ENCODE measurements around the gene MTMR12.

Gene MTMR12

DNA sequence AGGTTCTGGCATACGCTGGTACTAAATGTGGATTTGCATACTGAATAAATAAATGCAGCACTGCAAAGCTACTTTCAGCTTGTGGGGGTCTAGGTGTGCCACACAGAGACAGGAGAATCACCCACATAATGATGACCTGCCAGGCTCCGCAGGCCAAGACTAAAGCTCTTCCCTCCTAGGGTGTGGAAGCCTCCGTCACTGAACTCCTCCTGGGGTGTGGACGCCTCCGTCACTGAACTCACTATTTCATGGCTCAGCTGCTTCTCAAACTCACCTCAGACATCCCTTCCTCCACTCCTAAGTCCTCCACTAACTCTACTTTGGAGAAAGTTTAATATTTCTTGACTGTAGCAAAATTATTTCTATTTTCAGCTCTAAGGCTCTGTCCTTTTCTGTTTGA lies 73.4 kb downstream of the MTMR12 start:
- H3K4me3 ChIP-seq (ENCODE audit: low read depth, low read length): no peak overlapping the region
- no peak for DNase-seq (ENCODE audit: low read depth)
- TF ChIP-seq POLR2A (IDR thresholded peaks at IDR 0.05; ENCODE audit: extremely low read depth, insufficient read length) (no peak), MYC (IDR thresholded peaks at IDR 0.05; ENCODE audit: low read depth, low read length) (no peak), MAX (IDR thresholded peaks at IDR 0.05; ENCODE audit: low read depth, low read length) (no peak)
- TF ChIP-seq, protein P1, sequence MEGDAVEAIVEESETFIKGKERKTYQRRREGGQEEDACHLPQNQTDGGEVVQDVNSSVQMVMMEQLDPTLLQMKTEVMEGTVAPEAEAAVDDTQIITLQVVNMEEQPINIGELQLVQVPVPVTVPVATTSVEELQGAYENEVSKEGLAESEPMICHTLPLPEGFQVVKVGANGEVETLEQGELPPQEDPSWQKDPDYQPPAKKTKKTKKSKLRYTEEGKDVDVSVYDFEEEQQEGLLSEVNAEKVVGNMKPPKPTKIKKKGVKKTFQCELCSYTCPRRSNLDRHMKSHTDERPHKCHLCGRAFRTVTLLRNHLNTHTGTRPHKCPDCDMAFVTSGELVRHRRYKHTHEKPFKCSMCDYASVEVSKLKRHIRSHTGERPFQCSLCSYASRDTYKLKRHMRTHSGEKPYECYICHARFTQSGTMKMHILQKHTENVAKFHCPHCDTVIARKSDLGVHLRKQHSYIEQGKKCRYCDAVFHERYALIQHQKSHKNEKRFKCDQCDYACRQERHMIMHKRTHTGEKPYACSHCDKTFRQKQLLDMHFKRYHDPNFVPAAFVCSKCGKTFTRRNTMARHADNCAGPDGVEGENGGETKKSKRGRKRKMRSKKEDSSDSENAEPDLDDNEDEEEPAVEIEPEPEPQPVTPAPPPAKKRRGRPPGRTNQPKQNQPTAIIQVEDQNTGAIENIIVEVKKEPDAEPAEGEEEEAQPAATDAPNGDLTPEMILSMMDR (IDR thresholded peaks at IDR 0.05; ENCODE audit: low read depth, low read length): no peak

- TF ChIP-seq MYC (IDR thresholded peaks at IDR 0.05; ENCODE audit: low read depth, low read length) (peak; percentile 16; the same call in 1 of the 2 replicates), POLR2A (IDR thresholded peaks at IDR 0.05; ENCODE audit: extremely low read depth, insufficient read length) (no peak), MAX (IDR thresholded peaks at IDR 0.05; ENCODE audit: low read depth, low read length) (peak; percentile 46)
- TF ChIP-seq, protein P1 (IDR thresholded peaks at IDR 0.05; ENCODE audit: low read depth, low read length): no peak
- peak overlapping the region; percentile 12 for H3K4me3 ChIP-seq (ENCODE audit: low read depth, low read length)
- DNase-seq (ENCODE audit: low read depth): peak; percentile 93
Observed at GRCh38 chr5:32233696-32234447, 78.9 kb downstream of the MTMR12 start.

GRCh38 chr5:32233220-32233695 lies 79.5 kb downstream of the MTMR12 start:
- H3K4me3 ChIP-seq (ENCODE audit: low read depth, low read length): peak overlapping the region; percentile 12
- TF ChIP-seq MYC (IDR thresholded peaks at IDR 0.05; ENCODE audit: low read depth, low read length) (peak; percentile 22; the same call in 1 of the 2 replicates), POLR2A (IDR thresholded peaks at IDR 0.05; ENCODE audit: extremely low read depth, insufficient read length) (no peak), MAX (IDR thresholded peaks at IDR 0.05; ENCODE audit: low read depth, low read length) (0 out of 2 replicates have a peak, but pooled peaks have one; percentile 11)
- TF ChIP-seq, protein P1 (IDR thresholded peaks at IDR 0.05; ENCODE audit: low read depth, low read length): no peak
- DNase-seq (ENCODE audit: low read depth): peak; percentile 80

- peak; percentile 82 for TF ChIP-seq MYC (IDR thresholded peaks at IDR 0.05; ENCODE audit: low read depth, low read length)
- TF ChIP-seq, protein P1 (IDR thresholded peaks at IDR 0.05; ENCODE audit: low read depth, low read length): peak; percentile 82
- no peak for TF ChIP-seq POLR2A (IDR thresholded peaks at IDR 0.05; ENCODE audit: extremely low read depth, insufficient read length)
- peak; percentile 84 for TF ChIP-seq MAX (IDR thresholded peaks at IDR 0.05; ENCODE audit: low read depth, low read length)
- DNase-seq (ENCODE audit: low read depth): peak; percentile 94
- no peak overlapping the region for H3K4me3 ChIP-seq (ENCODE audit: low read depth, low read length)
Observed at GRCh38 chr5:32232441-32233219, 80.1 kb downstream of the MTMR12 start.

DNA sequence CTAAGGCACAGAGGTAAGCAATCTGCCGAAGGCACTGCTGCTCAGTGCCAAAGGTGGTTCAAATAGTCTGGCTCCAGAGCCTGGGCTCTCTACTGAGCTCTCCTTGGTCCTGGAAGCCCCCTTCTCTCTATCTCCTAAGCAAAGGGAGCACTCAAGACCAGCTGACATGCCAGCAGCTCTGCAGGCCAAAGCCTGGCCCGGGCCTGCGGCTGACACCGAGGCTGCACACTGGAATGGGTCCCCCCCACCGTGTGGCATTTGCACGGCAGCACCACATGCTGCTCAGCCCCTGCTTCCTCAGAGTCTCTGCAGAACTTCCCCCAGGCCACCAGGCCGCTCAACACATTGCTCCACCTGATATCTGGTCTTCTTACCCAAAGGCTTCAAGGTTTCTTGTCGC lies 80.8 kb downstream of the MTMR12 start:
- no peak overlapping the region for H3K4me3 ChIP-seq (ENCODE audit: low read depth, low read length)
- DNase-seq (ENCODE audit: low read depth): peak; percentile 89
- peak; percentile 71 for TF ChIP-seq MYC (IDR thresholded peaks at IDR 0.05; ENCODE audit: low read depth, low read length)
- TF ChIP-seq, protein P1 (IDR thresholded peaks at IDR 0.05; ENCODE audit: low read depth, low read length): no peak
- no peak for TF ChIP-seq POLR2A (IDR thresholded peaks at IDR 0.05; ENCODE audit: extremely low read depth, insufficient read length)
- peak; percentile 75 for TF ChIP-seq MAX (IDR thresholded peaks at IDR 0.05; ENCODE audit: low read depth, low read length)
